NCI-H1105 treated with DMSO at 0.1 percent for 48 hours (cell line): ENCODE data around the gene EPS15.
"Not testable (repeated sequence)": the region's sequence is repeated elsewhere in the genome, so short reads cannot be mapped to it uniquely, and the experiment has no call there.

Experiments used
- DNase-seq: peaks from one replicate; lab custom pipeline; 2025; lab: John Stamatoyannopoulos, UW

The EPS15 gene

DNA sequence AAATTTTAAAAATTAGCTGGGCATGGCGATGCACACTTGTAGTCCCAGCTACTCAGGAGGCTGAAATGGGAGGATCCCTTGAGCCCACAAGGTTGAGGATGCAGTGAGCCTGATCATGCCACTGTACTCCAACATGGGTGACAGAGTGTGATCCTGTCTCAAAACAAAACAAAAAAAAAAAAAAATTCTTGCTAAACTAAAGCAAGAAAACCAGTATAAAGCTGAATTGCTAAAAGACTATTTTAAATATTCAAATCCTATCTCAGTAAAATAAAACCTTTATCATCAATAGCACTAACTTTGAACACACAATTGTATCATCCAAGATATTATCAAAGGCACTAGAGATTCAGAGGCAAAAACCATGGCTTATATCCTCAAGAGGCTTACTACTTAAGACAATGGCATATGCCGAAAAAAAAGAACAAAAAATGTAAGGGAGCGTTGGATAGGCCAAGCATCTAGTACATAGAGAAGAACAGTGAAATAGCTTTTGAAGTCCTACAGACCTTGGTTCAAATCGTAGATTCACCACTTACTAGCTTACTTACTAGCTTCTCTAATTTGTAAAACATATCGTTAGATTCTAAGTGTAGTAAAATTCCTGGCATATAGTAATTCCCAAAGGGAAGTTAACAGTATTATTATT, 3.6 kb downstream of the EPS15 start:
- no peak for DNase-seq

DNA sequence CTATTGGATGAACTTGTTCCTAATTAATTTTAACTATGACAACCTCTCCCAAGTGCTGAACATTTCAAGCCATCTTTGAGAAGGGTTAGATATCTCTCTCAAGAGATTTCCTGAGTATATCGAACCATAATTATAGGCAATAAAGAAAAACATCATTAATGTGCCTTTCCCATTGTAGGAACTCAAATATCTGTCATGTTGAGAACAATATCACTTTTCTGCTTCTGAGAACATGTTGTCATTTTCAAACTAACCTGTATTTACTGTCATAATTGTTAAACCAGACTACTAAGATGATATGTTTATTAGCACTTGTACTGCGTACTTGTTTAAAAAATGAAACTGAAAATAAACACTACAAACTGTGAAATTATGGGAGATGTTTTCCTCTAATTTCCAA, 4.3 kb downstream of the EPS15 start:
- peak; percentile 12 for DNase-seq

DNA sequence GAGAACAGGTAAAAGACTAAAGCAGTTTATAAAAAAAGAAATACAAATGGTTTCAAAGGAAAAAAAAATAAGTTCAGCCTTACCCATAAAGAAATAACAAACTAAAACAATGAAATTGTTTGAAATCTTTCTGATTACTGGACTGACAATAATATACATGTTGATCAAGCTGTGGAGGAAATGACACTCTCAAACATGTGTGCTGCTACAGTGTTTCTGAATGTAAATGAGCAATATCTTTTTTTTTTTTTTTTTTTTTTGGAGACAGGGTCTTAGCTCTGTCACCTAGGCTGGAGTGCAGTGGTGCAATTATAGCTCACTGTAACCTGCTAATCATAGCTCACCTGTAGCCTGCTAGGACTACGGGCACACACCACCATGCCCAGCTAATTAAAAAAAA, 6.5 kb downstream of the EPS15 start:
- DNase-seq, result no peak

DNA sequence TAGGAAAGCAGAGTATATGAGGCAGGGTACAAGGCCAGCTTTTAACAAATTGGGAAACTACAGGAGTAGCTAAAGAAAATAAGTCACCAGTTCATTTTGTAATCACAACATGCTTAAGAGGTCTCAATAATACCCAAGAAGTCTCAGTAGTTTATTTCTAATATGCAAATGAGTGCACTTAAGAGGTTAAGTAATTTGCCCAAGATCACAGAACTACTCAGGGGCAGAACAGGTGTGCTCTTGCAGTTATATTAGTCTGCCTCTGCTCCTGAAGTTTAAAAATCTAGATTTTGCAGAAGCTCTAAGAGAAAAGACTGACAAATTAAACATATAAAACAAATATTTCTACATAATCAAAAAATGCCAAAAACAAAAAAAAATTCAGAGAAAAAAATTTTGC, 6.9 kb downstream of the EPS15 start:
- DNase-seq, result no peak

DNA sequence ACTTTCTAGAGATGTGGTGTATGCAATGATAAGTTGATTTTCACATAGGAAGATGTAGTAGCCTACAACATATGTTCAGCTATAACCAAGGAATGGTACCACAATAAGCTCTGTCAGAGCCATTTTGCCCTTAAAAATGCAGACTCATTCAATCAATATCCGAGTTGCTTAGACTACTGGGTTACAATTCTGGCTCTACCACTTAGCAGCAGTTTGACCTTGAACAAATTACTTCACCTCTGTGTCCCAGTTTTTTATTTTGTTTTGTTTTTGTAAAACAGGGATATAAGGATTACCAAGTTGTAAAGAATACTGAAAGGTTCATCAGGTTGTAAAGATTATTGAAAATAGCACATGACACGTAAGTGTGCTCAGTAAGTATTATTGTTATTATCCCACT, 9.3 kb downstream of the EPS15 start:
- DNase-seq, result no peak

DNA sequence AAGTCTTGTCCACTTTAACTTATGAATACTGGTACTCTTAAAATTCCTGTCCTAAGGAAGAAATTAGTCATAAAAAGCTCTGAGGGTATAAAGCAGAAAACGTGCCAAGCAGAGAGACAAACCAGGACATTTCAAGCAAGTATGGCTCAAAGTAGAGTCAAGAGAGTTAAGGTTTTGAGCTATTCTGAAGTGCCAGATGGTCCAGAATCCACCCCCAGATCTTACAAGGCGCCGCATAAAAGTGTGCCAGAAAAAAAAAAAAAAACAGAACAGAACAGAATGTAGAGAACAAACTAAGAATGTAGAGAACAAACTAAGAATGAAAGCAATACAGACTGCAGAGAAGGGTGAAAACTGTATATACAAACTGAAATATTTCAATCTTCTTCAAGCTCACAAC, 12.5 kb downstream of the EPS15 start:
- DNase-seq, result no peak

DNA sequence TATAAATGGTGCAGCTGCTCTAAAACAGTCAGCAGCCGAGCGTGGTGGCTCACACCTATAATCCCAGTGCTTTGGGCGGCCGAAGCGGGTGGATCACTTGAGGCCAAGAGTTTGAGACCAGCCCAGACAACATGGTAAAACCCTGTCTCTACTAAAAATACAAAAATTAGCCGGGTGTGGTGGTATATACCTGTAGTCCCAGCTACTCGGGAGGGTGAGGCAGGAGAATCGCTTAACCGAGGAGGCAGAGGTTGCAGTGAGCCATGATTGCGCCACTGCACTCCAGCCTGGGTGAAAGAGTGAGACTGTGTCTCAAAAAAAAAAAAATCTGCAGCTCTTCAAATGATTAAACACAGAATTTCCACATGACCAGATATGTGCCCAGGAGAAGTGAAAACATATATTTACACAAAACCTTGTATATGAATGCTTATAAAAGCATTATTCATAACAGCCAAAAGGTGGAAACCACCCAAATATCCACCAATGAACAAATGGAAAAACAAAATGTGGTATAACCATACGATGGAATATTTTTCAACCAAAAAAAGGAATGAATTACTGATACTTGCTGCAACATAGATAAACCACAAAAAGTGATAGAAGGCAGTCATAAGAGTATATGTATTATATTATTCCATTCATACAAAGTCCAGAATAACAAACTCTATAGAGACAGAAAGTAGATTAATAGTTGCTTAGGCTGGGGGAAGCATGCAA, 14.1 kb downstream of the EPS15 start:
- no peak for DNase-seq

DNA sequence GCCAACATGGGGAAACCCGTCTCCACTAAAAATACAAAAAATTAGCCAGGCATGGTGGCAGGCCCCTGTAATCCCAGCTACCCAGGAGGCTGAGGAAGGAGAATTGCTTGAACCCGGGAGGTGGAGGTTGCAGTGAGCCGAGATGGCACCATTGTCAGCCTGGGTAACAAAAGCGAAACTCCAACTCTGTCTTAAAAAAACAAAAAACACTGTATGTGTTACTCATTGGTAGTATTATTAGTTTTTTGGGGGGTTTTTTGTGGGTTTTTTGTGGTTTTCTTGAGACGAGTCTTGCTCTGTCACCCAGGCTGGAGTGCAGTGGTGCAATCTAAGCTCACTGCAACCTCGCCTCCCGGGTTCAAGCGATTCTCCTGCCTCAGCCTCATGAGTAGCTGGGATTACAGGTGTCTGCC, 17.8 kb downstream of the EPS15 start:
- DNase-seq, result not testable (repeated sequence)

DNA sequence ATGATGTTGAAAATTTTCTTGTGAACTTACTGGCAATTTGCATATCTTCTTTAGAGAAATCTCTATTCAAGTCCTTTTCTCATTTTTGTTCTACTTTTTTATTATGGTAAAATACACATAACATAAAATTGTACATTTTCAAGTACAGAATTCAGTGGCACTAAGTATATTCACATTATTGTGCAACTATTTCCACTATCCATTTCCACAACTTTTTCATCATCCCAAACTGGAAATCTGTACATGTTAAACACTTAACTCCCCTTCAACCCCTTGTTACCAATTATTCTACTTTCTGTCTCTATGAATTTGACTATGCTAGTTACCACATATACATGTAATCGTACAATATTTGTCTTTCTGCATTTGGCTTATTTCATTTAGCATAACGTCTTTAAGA, 19.4 kb downstream of the EPS15 start:
- no peak for DNase-seq

DNA sequence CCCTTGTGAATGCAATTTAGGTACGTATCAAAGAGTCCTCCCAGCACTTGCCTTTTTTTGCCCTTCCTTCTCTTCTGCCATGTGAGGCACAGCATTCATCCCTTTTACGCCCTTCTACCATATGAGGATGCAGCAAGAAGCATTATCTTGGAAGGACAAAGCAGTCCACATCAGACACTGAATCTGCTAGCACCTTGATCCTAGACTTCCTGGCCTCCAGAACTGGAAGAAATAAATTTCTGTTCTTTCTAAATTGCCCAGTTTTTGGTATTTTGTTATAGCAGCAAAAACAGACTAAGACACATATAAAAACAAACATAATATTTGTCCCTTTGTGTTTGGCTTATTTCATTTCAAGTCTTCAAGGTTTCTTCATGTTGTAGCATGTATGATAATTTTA, 20.1 kb downstream of the EPS15 start:
- DNase-seq, result no peak

DNA sequence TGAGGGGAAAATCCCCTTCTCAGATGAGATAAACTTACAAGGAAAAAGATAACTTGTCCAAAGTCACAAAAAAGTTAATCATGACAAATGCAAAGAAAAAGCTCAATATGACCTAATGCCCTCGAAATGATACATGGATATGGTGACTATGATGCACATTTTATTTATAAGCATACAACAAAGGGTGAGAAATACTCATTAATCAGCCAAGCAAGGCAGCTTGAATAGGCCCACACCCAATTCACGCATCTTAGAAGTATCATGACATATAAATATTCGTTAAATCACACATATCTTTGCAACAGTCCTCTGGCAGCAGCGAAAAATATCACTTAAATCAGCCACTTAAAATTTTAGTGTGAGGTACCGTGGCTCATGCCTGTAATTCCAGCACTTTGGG, 21.7 kb downstream of the EPS15 start:
- DNase-seq, result no peak

DNA sequence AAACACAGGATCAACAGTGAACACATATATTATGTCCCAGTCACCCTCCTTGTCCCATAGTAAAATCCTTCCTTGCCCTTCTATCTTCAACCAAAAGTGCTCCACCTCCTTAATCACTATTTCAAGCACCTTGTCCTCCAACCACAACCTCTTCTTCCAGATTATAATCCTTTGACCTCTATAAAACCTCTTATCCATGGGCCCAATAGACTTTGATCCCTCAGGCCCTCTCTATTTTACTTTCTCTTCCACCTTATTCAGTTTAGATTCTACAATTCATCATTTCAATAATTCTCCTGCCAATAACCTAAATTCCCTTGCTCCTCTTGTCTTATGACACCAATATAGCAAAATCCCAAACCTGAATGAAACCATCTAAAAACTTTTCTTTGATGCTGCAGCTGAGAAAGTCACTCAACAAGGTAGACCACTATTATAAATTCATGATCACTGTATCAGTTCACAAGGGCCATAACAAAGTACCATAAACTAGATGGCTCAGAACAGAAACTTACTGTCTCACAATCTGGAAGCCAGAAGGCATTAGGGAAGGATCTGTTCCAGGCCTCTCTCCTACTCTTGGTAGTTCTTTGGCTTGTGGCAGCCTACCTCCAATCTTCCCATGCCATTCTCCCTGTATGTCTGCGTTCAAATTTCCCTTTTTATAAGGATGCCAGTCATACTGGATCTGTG, 24.8 kb downstream of the EPS15 start:
- DNase-seq, result no peak

DNA sequence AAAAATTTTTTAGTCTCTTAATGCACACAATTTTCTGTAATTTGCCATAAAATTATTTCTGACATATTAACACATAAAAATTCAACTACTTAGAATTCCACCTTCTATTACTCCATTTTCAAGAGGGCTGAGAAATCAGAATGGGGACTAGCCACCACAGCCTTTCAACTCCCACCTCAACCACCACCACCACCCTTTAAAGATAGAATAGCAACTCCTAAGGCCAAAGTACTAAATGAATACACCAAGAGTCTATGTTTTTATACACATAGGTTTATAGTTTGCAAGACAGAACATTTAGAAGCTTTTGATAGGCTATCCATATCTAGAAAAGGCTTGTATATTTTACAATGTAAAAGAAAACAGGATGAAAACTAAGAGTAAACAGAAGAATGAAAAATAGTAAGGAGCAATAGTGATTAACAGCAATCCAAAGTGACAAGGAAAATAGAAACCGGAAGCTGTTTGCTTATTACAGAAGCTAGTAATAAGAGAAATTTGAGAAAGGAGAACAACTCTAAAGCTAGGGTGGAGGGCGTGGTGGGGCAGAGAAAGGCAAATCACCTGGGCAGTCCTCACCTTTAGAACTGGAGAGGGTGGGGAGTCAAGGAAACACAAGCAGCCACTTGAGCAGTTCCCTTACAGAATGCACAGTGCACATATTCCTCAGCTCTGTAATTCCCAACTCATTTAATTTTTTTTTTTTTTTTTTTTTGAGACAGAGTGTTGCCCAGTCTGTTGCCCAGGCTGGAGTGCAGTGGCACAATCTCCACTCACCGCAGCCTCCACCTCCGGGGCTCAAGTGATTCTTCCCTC, 27.7 kb downstream of the EPS15 start:
- peak; percentile 10 for DNase-seq

DNA sequence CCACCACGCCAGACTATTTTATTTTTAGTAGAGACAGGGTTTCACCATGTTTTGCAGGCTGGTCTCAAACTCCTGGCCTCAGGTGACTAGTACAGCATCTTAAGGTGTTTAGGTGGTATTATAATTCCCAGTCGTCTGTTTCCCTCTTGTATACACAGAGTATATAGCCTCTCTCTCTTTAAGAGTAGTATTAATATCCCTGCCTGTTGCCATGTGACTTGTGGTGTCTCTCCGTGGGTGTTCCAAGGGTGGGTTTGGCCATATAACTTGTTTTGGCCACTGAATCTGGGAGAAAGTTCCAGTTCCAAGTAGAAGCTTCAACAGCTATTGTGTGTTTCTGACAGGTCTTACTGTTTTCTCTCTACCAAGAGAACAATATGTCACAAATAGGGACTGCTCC, 29.6 kb downstream of the EPS15 start:
- no peak for DNase-seq

DNA sequence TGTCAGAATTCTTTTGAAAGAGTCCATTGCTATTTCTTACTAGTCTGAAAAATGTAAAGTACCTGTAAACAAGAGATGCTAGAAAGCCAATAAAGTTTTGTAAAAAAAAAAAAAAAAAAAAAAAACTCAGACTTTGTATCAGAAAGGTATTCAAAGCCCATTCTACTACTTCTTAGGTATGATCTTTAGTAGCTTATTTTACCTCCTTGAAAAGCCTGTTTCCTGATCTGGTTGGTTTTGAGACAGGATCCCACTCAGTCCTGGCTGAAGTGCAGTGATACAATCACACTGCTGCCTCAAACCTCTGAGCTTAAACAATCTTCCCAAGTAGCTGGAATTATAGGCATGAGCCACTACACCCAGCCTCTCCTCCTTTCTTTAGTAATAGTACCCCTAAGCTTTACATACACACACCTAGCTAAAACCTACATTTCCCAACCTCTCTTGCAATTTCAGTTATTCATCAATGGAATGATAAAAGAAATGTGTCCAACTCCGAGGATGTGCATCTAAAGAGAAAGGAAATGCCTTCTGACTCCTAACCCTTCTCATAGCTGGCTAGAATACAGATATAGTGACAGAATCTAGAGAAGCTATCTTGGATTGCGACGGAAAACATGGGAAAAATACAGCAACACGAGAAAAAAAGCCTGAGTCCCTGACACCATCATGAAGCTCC, 30.6 kb downstream of the EPS15 start:
- no peak for DNase-seq

DNA sequence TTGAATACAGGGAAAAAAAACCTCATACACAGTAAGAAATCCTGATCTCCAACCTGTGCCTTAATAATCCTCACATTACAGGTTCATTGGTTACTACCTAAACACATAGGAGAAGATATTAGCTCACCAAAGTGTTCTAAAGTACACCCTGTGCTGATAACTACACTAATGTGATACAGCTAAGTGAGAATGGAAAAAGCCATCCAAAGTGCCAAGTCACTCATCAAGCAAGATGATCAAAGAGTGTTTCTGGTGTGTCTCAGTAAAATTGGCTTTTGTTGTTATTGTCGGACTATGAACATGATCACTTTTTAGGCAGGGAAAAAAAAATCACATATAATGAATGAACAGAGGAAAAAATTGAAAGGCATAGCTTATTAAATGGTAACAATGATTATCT, 31.4 kb downstream of the EPS15 start:
- DNase-seq, result no peak

DNA sequence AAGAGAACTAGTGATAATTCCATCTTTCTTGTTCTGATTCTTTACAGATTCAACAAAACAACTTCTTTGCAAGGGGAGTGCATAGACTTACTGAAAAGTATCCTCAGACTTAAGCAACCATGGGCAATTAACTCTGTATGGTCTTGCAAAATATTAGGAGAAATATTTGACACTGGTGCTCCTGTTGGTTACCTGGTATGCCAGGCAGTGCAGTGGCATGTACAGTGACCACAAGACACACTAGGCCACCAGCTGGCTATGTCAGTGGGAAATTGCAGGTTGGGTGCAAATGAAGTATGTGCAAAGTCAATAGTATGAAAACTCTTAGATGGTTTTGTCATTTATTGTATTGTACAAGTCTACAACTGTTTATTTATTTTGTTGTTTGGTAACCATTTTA, 34.5 kb downstream of the EPS15 start:
- DNase-seq, result no peak

DNA sequence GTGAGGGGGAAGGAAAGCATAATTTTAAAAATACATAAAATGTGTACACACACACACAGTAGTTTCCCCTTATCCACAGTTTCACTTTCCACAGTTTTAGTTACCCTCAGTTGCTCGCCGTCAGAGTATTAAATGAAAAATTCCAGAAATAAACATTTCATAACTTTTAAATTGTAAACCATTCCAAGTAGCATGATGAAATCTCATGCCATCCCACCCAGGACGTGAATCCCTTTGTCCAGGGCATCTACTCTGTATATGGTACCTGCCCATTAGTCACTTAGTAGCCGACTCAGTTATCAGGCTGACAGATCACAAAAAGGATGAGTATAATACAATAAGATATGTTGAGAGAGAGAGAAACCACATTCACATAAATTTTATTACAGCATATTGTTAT, 36.2 kb downstream of the EPS15 start:
- DNase-seq, result no peak

DNA sequence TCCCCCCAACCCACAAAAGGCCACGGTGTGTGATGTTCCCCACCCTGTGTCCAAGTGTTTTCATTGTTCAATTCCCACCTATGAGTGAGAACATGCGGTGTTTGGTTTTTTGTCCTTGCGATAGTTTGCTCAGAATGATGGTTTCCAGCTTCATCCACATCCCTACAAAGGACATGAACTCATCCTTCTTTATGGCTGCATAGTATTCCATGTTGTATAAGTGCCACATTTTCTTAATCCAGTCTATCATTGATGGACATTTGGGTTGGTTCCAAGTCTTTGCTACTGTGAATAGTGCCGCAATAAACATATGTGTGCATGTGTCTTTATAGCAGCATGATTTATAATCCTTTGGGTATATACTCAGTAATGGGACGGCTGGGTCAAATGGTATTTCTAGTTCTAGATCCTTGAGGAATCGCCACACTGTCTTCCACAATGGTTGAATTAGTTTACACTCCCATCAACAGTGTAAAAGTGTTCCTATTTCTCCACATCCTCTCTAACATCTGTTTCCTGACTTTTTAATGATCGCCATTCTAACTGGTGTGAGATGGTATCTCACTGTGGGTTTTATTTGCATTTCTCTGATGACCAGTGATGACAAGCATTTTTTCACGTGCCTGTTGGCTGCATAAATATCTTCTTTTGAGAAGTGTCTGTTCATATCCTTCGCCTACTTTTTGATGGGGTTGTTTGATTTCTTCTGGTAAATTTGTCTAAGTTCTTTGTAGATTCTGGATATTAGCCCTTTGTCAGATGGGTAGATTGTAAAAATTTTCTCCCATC, 44.0 kb downstream of the EPS15 start:
- not testable (repeated sequence) for DNase-seq

DNA sequence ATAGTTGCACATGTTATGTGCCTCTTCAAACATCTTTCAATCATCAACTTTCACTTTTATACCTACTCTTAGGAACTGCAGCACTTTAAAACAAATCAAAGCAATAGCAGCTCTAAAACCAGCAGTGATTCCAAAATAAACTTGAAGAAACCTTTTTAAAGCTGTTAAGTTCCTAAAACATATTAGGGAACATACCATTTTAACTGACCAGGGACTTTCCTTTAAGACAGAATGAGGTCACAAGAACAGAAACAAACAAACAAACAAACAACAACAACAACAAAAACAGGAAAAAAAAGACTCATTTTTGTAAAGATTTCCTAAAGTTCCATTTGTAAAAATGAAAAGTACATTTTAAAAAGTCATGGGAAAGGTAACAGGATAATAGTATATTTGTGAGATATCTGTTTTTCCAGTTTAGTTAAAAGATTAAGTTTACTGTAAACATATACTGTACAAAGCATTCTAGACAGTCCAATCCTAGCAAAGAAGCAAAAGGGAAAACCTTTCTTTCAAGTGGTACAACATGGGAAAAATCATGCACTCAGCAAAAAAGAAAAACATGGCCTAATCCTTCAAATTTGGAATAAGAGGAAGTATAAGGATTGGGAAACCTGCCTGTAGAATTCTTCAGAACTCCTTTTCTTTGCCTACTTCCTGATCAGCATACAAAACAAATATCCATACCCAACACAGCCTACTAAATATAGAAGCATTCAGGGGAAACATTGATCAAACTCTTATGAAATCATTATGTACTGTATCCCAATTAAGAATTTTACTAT, 45.5 kb downstream of the EPS15 start:
- DNase-seq, result no peak
